ENCODE data around the gene PLCD1. TPM values are rescaled to one million over a fixed set of nuclear protein-coding genes. Genes with fewer than 3 reads are reported as not detected.

The PLCD1 gene
- total RNA-seq, 2 donors from 2014 or later: 29.7 to 176 TPM

DNA sequence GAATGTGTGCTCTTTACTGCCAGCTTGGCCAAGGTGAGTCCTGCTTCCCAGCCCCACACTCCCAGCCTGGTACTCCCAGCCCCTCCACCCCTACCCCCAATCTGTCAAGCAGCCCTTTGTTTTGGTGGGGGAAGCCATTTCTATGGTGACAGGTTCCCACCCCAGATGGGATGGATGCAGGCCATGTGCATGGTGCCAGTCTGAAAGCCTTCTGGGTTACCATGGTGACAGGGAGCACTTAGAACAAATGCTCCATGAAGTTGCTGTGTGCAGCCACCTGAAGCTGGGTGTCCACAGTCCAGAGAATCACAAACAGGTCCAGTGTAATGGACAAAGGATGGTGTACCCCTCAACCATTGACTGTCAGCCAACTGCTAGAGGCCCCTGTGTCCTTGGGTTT is 58.0 kb downstream of the PLCD1 start:
- H3K4me1 ChIP-seq (replicated peaks): no peaks in the 10 kb centered on the region
- TF ChIP-seq, protein P1, sequence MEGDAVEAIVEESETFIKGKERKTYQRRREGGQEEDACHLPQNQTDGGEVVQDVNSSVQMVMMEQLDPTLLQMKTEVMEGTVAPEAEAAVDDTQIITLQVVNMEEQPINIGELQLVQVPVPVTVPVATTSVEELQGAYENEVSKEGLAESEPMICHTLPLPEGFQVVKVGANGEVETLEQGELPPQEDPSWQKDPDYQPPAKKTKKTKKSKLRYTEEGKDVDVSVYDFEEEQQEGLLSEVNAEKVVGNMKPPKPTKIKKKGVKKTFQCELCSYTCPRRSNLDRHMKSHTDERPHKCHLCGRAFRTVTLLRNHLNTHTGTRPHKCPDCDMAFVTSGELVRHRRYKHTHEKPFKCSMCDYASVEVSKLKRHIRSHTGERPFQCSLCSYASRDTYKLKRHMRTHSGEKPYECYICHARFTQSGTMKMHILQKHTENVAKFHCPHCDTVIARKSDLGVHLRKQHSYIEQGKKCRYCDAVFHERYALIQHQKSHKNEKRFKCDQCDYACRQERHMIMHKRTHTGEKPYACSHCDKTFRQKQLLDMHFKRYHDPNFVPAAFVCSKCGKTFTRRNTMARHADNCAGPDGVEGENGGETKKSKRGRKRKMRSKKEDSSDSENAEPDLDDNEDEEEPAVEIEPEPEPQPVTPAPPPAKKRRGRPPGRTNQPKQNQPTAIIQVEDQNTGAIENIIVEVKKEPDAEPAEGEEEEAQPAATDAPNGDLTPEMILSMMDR (IDR thresholded peaks at IDR 0.05): no peak
- TF ChIP-seq POLR2A (IDR thresholded peaks at IDR 0.05): no peak
- no peak for TF ChIP-seq POLR2AphosphoS5 (IDR thresholded peaks at IDR 0.05)
- H3K27ac ChIP-seq: no peak overlapping the region
- no peaks in the 10 kb centered on the region for H3K27me3 ChIP-seq (replicated peaks; ENCODE audit: insufficient read depth)
- no peak for DNase-seq (ENCODE audit: low spot score)
- intact Hi-C loops (cut with DNase I): no loop called here
- peaks cover 0 to 8% of the 10 kb centered on the region in 2 donors for H3K36me3 ChIP-seq
- no peaks in the 10 kb centered on the region for H3K9me3 ChIP-seq
- H3K4me3 ChIP-seq: no peak overlapping the region

DNA sequence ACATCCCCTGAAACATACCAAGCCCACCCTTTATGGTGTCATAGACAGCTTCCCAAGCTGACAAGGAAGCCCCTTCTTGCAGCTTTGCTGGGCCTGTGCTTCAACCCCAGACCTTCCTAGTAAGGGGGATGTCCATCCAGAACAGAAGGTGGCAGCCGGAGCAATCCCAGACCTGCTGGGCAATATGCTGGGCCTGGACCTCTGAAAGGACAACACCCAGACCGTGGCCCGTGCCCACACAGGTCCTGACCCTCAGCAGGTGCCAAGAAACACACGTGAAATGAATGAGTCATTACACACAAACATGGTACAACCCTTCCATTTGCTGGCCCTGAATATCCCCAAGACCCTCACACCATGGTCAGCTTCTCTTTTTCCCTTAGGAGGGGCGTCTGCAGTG is 58.6 kb downstream of the PLCD1 start:
- Histone ChIP-seq H3K4me3 (no peak overlapping the region), H3K27ac (no peak overlapping the region), H3K27me3 (replicated peaks; ENCODE audit: insufficient read depth) (no peaks in the 10 kb centered on the region), H3K36me3 (peaks cover 0 to 2% of the 10 kb centered on the region in 2 donors), H3K4me1 (replicated peaks) (no peaks in the 10 kb centered on the region), H3K9me3 (no peaks in the 10 kb centered on the region)
- intact Hi-C loops (cut with DNase I): no loop called here
- DNase-seq (ENCODE audit: low spot score): no peak
- 90% methylated on average over 5 of the region's 5 CpGs for WGBS
- TF ChIP-seq POLR2A (IDR thresholded peaks at IDR 0.05): no peak
- TF ChIP-seq, protein P1 (IDR thresholded peaks at IDR 0.05): no peak
- TF ChIP-seq POLR2AphosphoS5 (IDR thresholded peaks at IDR 0.05): no peak

DNA sequence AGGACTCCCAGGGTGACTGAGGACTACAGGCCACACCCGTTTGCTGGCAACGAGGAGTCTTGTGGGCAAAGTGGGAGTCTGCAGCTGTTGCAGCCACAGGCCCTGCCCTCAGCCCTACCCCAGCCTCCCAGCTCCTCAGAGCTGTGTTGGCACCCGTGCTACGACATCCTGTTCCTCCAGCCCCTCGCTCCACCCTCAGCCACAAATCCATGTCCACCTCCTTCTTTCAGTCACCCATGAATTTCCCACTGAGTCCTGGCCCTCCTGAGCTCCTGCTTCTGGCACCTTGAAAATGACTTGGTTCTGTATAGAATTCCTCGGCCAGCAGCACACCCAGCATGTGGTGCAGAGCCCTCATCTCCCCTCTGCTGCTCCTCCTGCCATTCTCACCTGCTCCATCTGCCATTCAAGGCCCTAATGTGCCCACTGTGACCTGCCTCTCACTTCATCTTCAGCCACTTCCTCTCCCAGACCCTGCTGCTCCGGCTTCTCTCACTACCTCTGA is 59.8 kb downstream of the PLCD1 start:
- no peak for DNase-seq (ENCODE audit: low spot score)
- Histone ChIP-seq H3K4me1 (replicated peaks) (no peaks in the 10 kb centered on the region), H3K9me3 (no peaks in the 10 kb centered on the region), H3K36me3 (no peaks in the 10 kb centered on the region), H3K27me3 (replicated peaks; ENCODE audit: insufficient read depth) (no peaks in the 10 kb centered on the region), H3K4me3 (no peak overlapping the region), H3K27ac (no peak overlapping the region)
- WGBS: 71% methylated on average over 6 of the region's 7 CpGs
- TF ChIP-seq POLR2AphosphoS5 (IDR thresholded peaks at IDR 0.05) (no peak), POLR2A (IDR thresholded peaks at IDR 0.05) (no peak)
- TF ChIP-seq, protein P1 (IDR thresholded peaks at IDR 0.05): no peak
- intact Hi-C loops (cut with DNase I): no loop called here

DNA sequence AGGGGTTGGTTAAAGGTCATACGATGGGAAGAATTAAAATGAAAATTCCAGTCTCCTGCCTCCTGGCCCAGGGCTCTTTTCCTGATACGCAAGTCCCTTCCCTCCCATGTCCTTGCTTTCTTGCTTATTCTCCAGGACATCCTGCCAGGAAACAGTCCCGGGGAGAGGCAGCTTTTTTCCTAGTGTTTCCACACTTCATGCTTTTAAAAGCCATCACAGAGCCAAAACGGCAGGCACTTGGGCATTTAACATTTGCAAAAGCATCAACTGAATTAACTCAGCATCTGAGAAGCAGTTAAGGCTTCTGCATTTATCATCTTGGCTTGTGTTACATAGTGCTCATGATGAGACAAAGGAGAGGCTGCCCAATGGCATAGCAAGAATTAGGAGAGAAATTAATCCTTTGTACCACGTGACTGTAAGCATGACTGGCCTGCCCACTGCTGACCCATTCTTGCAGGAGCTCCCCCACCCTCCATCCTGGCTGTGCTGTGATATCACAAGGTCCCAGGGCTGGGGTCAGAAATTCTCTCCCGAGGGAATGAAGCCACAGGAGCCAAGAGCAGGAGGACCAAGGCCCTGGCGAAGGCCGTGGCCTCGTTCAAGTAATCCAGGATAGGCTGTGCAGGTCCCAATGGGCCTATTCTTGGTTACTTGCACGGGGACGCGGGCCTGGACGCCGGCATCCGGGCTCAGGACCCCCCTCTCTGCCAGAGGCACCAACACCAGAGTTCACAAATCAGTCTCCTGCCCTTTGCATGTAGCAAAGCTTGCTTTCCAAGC is 60.4 kb downstream of the PLCD1 start:
- WGBS: 87% methylated on average over 15 of the region's 15 CpGs
- no peak overlapping the region for H3K4me3 ChIP-seq
- H3K27ac ChIP-seq: no peak overlapping the region
- TF ChIP-seq POLR2A (IDR thresholded peaks at IDR 0.05) (no peak), POLR2AphosphoS5 (IDR thresholded peaks at IDR 0.05) (no peak)
- TF ChIP-seq, protein P1 (IDR thresholded peaks at IDR 0.05): no peak
- no peaks in the 10 kb centered on the region for H3K9me3 ChIP-seq
- H3K27me3 ChIP-seq (replicated peaks; ENCODE audit: insufficient read depth): no peaks in the 10 kb centered on the region
- intact Hi-C loops (cut with DNase I): no loop called here
- H3K36me3 ChIP-seq: no peaks in the 10 kb centered on the region
- DNase-seq (ENCODE audit: low spot score): no peak
- H3K4me1 ChIP-seq (replicated peaks): no peaks in the 10 kb centered on the region

DNA sequence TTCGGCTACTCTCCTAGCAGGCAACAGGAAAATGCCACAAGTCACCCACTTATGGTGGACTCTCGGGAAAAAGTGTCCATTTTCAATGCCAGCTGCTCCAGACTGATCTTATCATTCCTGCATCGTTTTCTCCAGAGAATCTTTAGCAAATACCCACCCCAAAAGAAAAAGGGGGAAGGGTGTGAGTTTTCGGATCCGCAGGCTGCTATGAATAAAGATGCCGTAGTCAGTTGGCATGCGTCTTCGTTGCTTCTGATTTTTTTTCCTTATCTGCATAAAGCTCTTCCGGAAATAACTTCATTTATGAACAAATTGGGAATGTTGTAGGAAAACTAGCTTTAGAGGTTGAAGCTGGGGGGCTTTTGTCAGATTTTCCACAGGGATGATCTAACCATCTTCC is 61.2 kb downstream of the PLCD1 start:
- H3K4me1 ChIP-seq (replicated peaks): no peaks in the 10 kb centered on the region
- intact Hi-C loops (cut with DNase I): no loop called here

More for the DNA sequence above, 61.2 kb downstream of the PLCD1 start:
- no peak for DNase-seq (ENCODE audit: low spot score)
- no peaks in the 10 kb centered on the region for H3K36me3 ChIP-seq
- H3K27me3 ChIP-seq (replicated peaks; ENCODE audit: insufficient read depth): no peaks in the 10 kb centered on the region
- TF ChIP-seq POLR2A (IDR thresholded peaks at IDR 0.05): no peak
- H3K27ac ChIP-seq: no peak overlapping the region
- 89% methylated on average over 9 of the region's 9 CpGs for WGBS
- no peak overlapping the region for H3K4me3 ChIP-seq
- H3K9me3 ChIP-seq: no peaks in the 10 kb centered on the region
